ENCODE results near the gene ROCK2.

Gene ROCK2

DNA sequence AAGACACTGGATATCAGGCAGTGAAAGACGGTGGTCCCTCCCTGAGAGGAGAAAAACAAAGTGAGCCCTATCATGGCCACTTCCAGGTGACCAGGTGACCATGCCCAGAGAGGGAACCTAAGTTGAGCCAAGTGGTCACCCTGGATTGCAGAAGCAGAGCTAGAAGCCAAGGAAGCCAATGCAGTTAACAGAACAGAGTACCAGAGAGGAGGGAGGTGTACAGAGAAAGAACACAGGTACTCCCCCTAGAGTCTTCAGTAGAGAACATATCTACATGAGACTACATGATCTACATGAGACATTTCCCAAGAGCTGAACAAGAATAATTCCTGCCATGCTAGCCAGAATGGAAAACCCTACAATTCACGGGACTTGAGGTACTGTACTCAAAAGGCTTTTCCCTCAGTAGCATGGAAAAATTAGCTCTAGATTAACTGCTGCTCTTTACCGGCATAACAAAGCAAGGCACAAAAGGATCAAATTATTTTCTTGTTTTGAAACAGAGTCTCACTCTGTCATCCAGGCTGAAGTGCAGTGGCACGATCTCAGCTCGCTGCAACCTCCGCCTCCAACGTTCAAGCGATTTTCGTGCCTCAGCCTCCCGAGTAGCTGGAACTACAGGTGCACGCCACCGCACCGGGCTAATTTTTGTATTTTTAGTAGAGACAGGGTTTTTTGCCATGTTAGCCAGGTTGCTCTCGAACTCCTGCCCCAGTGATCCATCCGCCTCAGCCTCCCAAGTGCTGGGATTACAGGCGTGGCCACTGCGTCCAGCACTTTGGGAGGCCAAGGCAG is 23.5 kb downstream of the ROCK2 start:
- no peak overlapping the region for H3K4me3 ChIP-seq (ENCODE audit: low read length)
- no peak for DNase-seq (ENCODE audit: low read depth, low spot score)

DNA sequence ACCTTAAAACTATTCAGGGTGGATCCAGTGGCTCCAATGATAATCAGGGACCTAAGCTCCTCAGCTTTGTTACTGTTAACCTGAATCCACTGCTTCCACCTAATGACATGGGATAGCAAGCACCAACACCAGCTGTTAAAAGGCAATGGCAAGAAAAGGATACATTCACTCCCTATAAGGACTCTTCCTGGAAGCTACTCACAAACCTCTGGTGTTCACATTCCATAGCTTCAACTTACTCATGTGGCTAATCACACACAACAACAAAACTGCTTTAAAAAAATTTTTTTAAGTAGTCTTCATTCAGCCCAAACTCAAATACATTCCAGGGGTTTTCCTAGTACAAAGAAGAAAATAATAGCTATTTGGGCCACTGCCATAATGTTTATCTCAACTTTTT is 24.5 kb downstream of the ROCK2 start:
- no peak overlapping the region for H3K4me3 ChIP-seq (ENCODE audit: low read length)
- no peak for DNase-seq (ENCODE audit: low read depth, low spot score)

DNA sequence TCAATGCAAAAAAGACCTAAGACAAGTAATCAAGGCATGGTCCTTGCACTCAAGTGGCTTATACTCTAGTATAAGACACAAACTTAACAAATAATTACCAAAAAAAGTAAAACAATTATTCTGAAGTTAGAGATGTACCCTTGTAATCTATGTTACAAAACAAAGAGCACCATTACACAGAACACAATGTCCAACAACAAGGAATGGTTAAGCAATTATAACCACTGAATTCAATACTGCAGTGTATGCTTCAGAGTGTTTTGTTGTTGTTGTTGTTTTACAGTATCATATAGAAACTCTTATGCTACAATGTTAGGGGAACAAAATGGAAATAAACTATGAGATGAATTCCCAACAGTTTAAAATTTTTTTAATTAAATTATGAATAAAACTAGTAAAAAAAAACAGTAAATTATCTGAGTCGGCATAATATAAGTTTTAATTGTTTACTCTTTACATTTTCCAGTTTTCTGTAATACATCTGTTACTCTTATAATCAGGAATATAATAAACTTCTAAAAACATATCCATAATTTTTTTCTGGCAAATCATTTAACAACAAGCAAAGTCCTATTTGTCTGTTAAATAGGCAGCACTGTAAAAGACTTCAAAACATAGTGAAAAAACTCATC is 29.2 kb downstream of the ROCK2 start:
- no peak for DNase-seq (ENCODE audit: low read depth, low spot score)
- no peak overlapping the region for H3K4me3 ChIP-seq (ENCODE audit: low read length)

DNA sequence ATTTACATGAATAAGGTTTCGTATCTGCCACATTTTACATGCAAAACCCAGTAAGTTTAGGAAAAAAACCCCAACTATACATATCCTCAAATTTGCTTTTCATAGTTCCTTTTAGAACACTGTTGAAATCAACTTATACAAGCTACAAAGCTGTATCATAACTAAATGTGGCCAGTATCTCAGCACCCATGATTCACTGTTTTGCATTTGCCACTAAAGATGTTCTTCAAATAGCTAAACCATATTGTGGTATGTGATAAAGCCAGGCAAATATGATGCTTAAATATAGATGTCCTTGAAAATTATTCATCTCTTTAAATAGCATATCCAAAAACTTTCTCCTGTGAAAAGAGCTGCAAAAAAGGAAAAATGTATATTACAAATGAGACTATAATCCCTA is 29.9 kb downstream of the ROCK2 start:
- no peak for DNase-seq (ENCODE audit: low read depth, low spot score)
- no peak overlapping the region for H3K4me3 ChIP-seq (ENCODE audit: low read length)

DNA sequence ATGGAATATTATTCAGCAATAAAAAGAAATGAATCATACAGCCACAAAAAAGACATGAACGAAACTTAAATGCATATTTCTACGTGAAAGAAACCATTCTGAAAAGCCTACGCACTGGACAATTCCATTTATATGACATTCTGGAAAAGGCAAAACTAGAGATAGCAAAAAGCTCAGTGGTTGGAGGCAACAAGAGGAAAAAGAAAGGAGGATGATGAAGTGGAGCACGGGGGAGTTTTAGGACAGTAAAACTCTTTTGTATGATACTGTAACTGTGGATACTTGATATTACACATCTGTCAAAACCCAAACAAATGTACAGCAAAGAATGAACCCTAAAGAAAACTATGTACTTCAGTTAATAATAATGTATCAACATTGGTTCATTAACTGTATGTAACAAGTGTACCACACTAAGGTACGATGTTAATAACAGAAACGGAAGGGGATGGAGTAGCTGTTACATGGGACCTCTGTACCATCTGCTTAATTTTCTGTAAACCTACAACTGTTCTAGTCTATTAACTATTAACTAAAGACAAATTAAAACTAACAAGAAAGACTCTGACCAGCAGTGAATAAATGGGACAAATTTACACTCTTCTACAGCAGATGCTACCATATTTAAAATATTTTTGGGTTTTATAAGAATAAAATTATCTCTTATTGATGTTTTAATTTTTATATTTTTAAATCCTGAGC is 31.5 kb downstream of the ROCK2 start:
- no peak overlapping the region for H3K4me3 ChIP-seq (ENCODE audit: low read length)
- no peak for DNase-seq (ENCODE audit: low read depth, low spot score)

DNA sequence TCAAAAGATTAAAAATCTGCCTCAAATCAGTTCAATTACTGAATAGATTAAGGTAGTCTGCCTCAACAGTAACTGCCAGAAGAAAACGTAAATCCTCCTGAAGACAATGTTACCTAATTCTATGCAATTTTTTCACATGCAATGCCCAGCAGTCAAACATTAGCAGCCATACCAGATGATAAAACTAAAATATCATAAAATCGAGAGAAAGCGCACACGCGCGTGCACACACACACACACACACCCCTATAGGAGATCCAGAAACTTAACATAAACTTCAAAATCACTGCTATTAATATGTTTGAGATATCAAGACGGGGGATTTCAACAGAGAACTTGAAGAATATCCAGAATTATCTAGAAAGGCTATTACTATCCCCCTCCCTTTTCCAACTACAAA is 32.9 kb downstream of the ROCK2 start:
- H3K4me3 ChIP-seq (ENCODE audit: low read length): no peak overlapping the region
- no peak for DNase-seq (ENCODE audit: low read depth, low spot score)

DNA sequence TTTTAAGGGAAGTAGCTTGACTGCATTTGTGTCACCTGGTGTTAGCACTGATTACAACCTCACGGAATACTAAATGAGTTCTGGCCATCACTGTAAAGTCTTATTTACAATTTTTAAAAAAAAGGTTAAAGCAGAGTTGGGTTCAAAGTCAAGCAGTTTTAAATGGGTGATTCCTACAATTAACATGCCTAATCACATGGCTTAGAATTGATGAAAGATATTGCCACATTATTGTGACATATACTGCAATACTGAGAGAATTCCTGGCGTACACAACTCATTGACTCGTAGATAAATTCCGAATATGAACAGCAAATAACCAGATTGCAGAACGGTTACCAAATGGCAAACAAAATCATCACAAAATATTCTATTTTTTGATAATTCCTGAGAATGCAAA is 34.2 kb downstream of the ROCK2 start:
- no peak overlapping the region for H3K4me3 ChIP-seq (ENCODE audit: low read length)
- DNase-seq (ENCODE audit: low read depth, low spot score): no peak

DNA sequence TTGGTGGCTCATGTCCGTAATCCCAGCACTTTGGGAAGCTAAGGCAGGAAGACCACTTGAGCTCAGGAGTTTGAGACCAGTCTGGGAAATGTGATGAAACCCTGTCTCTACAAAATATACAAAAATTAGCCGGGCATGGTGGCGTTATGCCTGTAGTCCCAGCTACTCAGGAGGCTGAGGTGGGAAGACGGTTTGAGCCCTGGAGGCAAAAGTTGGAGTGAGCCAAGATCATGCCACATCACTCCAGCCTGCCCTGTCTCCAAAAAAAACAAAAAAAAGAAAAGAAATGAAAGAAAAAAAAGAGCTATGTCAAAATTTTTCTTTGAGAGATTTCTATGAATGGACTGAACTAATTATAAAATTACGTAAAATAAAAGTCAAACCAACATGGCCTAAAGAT is 34.7 kb downstream of the ROCK2 start:
- no peak overlapping the region for H3K4me3 ChIP-seq (ENCODE audit: low read length)
- DNase-seq (ENCODE audit: low read depth, low spot score): no peak

DNA sequence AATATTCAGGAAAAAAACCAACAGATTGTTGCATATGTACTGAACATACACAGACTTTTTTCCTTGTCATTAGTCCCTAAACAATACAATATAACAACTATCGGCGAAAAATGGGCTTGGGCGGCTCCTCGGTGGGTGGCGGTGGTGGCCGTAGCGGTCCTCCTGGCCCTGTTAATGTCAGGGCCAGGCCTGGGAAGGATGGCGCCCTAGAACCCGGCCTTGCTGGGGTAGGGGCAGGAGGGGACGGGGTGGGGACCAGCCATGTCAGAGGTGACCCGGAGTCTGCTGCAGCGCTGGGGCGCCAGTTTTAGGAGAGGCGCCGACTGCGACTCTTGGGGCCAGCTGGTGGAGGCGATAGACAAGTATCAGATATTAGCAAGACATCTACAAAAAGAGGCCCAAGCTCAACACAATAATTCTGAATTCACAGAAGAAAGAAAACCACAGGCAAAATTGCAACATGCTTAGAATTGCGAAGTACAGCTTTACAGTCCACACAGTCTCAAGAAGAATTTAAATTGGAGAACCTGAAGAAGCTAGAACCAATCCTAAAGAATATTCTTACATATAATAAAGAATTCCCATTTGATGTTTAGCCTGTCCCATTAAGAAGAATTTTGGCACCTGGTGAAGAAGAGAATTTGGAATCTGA is 36.5 kb downstream of the ROCK2 start:
- DNase-seq (ENCODE audit: low read depth, low spot score): no peak
- H3K4me3 ChIP-seq (ENCODE audit: low read length): no peak overlapping the region

DNA sequence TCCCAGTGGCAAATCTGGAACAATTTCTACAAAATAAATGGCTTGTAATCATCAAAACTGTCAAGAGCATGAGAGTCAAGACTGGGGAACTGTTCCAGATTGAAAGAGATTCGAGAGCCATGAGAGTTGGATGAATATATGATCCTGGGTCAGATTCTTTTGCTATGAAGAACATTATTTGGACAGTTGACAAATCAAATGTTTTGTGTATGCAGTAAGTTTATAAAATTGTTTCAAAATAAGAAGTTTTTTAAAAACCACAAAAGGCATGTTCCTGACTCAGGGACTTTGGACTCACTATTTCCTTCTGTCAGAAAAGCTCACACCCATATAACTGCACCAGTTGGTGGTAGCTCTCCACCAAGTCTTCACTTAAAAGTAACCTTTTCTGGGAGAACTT is 38.5 kb downstream of the ROCK2 start:
- no peak for DNase-seq (ENCODE audit: low read depth, low spot score)
- H3K4me3 ChIP-seq (ENCODE audit: low read length): no peak overlapping the region

DNA sequence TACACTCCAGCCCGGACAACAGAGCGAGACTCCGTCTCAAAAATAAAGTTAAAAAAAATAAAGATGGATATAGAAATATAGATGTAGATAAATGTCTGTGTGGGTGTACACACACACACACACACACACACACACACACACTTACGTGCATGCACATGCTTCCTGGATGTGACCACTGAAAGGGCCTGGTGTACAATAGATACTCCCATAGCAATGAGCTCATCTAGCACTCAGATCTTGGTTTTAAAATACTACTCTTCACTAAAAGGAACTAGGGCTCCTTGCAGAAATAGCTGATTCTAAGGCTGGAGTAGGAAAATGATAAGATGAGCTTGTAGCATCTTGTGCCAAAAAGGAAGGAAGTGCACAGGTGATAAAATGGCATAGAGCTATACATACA is 39.1 kb downstream of the ROCK2 start:
- no peak overlapping the region for H3K4me3 ChIP-seq (ENCODE audit: low read length)
- DNase-seq (ENCODE audit: low read depth, low spot score): no peak

DNA sequence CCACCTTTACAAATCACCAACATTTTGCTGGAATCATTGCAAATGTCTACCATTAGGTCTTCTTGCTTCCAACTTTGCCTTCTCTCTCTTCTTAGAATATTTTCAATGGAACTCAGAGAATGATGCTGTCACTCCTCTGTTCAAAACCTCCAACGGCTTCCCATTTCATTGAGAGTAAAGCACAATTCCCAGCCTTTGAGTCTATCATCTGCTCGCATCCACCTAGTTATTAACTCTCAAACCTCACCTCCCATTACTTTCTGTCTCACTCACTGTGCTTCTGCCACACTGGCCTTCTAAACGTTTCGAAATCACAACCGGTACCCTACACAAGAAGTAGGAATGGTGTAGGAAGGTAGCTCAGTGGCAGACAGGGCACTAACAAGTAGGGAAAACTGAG is 40.0 kb downstream of the ROCK2 start:
- no peak overlapping the region for H3K4me3 ChIP-seq (ENCODE audit: low read length)
- no peak for DNase-seq (ENCODE audit: low read depth, low spot score)

DNA sequence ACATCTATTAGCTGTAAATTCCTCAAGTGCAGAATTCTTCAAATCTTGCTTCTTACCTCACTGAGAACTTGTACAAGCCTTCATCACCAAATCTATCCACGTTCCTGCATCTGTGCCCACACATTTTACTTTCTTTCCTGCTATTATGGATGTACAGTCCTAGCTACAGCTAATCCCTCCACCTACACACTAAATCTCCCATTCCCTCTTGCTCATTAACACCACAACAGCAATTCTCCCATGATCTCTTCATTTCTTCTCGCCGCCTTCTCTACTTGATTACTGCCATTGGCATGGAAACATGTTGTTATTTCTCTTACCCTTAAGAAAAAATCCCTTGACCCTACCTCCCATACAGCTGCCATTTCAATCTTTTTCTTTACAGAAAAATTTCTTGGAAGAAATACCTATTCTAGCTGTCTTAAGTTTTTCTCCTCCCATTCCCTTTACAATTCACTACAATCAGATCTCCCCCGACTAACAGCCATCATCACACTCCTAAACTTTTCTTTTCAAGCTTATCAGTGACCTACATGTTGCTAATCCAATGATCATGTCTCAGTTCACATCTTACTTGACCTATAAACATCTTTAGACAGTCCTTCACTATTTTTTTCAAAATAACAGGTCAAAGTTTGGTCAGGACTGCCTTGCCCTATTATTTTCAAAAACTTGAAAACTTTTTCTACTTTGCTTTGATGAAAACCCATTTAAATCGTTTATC is 41.0 kb downstream of the ROCK2 start:
- no peak for DNase-seq (ENCODE audit: low read depth, low spot score)
- H3K4me3 ChIP-seq (ENCODE audit: low read length): no peak overlapping the region

DNA sequence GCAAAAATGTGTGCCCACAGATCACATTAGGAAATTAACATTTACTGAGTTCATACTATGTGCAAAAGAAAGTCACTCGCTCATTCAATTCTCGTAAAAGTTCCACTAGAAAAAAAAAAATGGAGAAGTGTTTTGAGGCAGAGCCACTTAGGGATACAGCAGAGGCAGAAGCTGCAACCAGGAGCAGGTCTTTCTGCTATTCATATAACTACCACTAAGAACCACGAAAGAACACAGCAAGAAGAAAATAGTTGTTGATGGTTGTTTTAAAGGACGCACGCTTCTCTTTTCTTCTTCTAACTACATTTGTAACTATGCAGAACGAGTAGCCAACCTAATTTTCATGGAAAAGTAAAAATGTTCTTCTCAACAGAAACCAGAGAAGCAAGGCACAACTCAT is 45.0 kb downstream of the ROCK2 start:
- no peak overlapping the region for H3K4me3 ChIP-seq (ENCODE audit: low read length)
- no peak for DNase-seq (ENCODE audit: low read depth, low spot score)

DNA sequence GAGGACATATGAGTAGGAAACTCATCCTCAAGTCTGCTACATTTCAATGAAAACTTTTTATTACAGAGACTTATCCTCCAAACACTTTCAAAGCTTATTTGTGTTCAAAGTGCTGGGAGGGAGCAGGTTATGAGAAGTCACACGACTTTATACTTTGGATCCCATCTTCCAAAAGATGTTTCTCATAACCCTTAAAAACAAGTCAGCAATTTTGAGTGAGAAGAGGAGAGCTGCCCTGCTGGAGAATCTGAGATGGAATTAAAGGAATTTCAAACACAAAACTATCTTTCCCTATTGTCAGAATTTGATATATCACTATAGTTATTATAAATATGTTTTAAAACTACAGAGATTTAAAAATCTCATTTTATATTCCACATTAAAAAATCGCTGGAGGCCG is 45.8 kb downstream of the ROCK2 start:
- no peak overlapping the region for H3K4me3 ChIP-seq (ENCODE audit: low read length)
- DNase-seq (ENCODE audit: low read depth, low spot score): no peak

DNA sequence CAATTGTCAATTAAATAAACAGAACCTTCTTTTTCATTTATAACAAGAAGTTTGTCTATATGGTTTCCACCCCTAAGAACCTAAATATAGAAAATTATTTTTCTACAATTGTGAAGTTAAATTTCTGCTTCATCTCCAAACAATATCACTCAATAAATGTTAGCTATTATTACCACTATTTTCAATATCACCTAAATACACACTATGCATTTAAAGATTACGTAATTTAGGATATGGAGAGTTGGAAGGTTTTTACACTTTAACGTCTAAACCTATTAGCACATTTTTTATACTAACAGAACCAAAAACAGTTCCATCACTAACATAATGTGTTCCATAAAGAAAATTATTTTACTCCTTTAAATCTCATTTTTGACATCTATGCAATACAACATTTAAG is 48.0 kb downstream of the ROCK2 start:
- H3K4me3 ChIP-seq (ENCODE audit: low read length): no peak overlapping the region
- DNase-seq (ENCODE audit: low read depth, low spot score): no peak

DNA sequence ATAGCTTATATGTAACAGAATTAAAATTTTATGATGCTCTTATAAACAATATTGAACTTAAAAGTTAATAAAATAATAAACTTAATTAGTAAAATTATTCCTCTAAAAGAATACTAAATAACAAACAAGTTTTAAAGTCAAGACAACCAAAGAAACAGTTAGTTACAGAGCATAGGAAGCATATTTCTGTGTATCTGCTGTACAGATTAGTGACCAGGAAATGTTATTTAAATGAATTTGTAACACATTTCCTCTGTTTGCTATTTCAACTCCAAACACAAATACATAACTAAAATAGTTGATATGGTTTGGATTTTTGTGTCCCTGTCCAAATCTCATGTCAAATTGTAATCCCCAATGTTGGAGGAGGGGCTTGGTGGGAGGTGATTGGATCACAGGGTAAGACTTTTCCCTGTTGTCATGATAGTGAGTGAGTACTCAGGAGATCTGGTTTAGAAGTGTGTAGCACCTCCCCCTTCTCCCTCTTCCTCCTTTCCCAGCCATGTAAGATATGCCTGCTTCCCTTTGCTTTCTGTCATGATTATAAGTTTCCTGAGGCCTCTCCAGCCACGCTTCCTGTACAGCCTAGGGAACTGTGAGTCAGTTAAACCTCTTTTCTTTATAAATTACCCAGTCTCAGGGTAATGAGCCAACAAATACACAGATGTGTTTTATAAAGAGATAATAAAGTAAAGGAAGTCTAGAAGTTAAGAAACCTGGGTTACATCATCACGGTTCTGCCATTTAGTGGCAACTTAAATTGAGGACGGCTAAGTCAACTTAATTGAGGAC is 51.8 kb downstream of the ROCK2 start:
- no peak for DNase-seq (ENCODE audit: low read depth, low spot score)

DNA sequence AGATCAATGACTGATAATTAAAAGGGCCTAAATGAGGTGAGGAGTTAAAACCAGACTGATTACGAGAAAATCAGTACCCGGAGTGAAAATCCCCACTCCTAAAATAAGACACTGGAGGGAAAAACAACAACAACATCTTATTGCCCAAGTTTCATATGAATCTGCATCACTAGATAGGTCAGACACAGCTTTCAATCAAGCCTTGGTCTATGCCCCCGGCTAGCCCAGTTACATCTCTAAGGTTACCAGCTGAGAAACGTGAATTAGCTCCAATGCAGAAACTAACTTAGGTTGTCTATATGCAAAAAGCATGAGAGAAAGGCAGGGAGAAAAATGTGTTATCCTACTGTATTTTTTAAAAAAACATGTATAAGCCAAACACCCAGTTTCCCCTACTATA is 53.7 kb downstream of the ROCK2 start:
- no peak for DNase-seq (ENCODE audit: low read depth, low spot score)
- H3K4me3 ChIP-seq (ENCODE audit: low read length): no peak overlapping the region

More for the DNA sequence above, 51.8 kb downstream of the ROCK2 start:
- H3K4me3 ChIP-seq (ENCODE audit: low read length): no peak overlapping the region

DNA sequence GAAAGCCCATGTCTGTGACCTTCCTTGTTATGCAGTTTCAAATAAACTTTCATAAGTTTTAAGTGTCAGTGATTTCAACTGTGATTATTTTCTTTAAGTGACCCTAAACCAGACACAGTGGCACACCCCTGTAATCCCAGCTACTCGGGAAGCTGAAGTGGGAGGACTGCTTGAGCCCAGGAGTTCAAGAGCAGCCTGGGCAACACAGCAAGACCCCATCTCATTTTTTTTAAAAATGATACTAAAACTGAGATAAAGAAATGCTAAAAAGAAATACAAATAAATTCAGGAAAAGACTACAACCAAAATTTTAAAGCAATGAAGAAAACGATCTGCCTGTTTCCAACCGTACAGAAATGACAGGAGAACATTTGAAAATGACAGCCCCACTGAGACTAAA is 54.2 kb downstream of the ROCK2 start:
- no peak for DNase-seq (ENCODE audit: low read depth, low spot score)

More for the DNA sequence above, 54.2 kb downstream of the ROCK2 start:
- no peak overlapping the region for H3K4me3 ChIP-seq (ENCODE audit: low read length)
